ENCODE data around the gene UCK1.
A peak's percentile ranks its signal among the peaks of the same experiment; 100 is the strongest.

Gene UCK1

GRCh38 chr9:131530920-131531832 lies at the start of gene UCK1:
UCK1 (minus strand) TSS chr9:131531263; CDS start chr9:131531174, 89 bp downstream.
- peak; percentile 68 to 84 for DNase-seq

GRCh38 chr9:131580358-131580757 lies 49.3 kb upstream of the UCK1 start:
- DNase-seq: no peak

- DNase-seq: no peak
Measured at GRCh38 chr9:131579789-131580211, 48.7 kb upstream of the UCK1 start.

- DNase-seq: no peak
Measured at GRCh38 chr9:131578731-131579504, 47.9 kb upstream of the UCK1 start.

GRCh38 chr9:131578021-131578420 lies 47.0 kb upstream of the UCK1 start:
- no peak for DNase-seq

GRCh38 chr9:131577005-131578000 lies 46.2 kb upstream of the UCK1 start:
- no peak for DNase-seq

- DNase-seq: no peak
Measured at GRCh38 chr9:131575946-131576853, 45.1 kb upstream of the UCK1 start.

GRCh38 chr9:131574730-131575640 lies 43.9 kb upstream of the UCK1 start:
- DNase-seq: no peak

GRCh38 chr9:131567910-131568309 lies 36.8 kb upstream of the UCK1 start:
- no peak for DNase-seq

- DNase-seq: no peak
Measured at GRCh38 chr9:131566158-131566557, 35.1 kb upstream of the UCK1 start.

- DNase-seq: no peak
Measured at GRCh38 chr9:131565369-131565768, 34.3 kb upstream of the UCK1 start.

GRCh38 chr9:131562032-131562959 lies 31.2 kb upstream of the UCK1 start:
- no peak for DNase-seq

- DNase-seq: peak; percentile 47 to 55
Measured at GRCh38 chr9:131559421-131560000, 28.4 kb upstream of the UCK1 start.

- no peak for DNase-seq
Measured at GRCh38 chr9:131557855-131558548, 26.9 kb upstream of the UCK1 start.

GRCh38 chr9:131555841-131556673 lies 25.0 kb upstream of the UCK1 start:
- DNase-seq: no peak

GRCh38 chr9:131554843-131555351 lies 23.8 kb upstream of the UCK1 start:
- DNase-seq: no peak

Measured in inflammatory macrophage treated with lipopolysaccharide for 1 hour (primary cell).